Measurements from ENCODE around the gene PTPRG.

PTPRG gene

DNA sequence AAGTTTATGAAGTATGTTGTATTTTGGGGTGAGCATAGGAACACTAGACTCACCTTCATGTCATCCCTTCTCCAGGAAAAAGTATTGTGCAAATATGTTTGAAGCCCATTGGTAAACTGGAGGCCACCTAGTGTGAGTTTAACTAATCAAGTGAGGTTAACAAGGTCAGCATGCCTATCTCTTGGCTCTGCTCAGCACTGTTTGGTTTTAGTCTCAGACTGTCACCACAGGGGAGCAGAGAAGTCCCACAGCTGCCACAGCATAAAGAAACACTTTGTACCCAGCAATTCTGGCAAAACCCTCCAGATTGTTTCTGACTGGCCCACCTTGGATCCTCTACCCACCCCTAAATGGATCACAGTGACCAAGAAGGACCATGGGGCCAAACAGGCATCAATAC is 659.2 kb downstream of the PTPRG start:
- DNase-seq: no peak

DNA sequence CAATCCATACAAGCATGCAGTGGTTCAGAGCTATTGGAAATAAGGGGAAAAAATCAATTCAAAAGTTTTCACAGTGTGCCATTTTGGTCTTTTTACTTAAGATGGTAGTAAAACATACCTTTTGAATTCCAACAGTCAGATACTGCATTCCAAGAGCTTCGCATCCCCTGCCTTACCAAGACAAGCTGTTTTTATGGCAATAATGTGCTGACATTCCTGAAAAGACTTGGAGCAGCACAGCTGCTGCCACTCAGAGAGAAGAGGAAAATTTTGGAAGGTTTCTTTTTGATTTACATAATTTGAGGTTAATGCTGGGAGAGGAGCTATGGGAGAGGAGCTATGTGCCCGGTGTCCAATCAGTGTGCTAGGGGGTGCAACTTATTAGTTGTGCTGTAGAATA is 663.7 kb downstream of the PTPRG start:
- no peak for DNase-seq

DNA sequence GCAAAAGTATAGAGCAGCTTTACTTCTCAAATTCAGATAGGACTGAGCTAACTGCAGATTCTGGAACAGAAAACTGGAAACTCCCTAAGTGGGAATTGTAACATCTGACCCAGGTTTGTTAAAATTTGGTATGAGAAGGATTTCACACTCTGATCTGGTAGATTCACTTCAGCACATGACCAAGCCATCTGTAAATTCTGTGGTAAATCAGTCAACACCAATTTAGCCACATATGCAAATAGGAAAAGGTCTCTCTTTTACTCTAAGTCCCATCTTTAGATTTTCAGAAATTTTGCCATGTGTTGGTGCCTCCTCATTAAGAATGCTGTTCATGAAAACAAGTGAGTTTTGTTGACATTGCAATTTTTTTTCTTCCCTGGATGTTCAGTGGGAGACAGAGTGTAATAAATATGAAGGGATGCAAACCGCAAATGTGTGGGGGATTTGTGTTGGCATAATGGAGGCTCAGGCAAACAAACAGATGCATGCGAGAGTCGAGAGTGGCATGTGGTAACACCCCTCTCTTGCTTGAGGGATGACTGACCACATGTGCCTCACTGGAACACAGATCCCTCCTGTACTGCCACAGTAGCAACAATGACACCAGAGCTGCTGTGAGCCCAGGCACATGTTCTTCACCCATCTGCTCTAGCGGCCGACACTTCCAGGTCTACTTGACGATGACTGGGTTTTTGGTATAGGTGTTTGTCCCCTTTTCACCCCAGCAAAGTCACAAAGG is 665.4 kb downstream of the PTPRG start:
- DNase-seq: no peak

DNA sequence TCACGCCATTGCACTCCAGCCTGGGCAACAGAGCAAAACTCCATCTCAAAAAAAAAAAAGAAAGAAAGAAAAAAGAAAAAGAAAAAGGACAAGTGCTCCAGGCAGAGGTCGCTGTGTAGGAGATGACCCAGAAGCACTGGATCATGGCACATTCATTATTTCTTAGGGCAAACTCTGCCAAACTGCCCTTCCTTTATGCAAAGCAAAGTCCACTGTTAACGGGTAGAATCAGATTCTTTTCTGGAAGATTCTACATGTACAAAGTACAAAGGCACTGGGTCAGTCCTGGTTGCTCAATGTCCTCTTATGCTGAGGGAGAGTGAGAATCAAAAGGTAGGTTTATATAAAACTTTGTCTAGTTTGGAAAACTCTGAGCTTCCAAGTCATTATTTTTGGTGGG is 667.1 kb downstream of the PTPRG start:
- DNase-seq: no peak

DNA sequence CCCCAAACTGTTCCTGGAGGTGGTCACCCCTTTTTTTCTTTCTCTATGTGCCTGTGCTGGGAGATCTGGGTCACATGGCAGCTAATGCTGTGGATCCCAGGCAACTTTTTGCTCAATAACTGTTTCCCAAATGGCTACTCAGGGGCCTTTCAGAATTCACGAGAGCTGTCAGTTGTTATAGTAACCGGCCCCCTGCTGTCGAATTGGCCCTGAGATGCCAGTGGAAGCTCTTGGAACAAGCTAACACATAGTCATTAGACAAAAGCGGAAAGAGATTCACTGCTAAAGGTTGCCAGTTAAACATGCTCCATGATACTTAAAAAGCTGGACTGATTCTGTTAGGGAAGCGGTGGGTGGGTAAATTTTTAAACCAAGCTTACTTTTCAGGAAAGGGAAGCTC is 667.8 kb downstream of the PTPRG start:
- DNase-seq: no peak

DNA sequence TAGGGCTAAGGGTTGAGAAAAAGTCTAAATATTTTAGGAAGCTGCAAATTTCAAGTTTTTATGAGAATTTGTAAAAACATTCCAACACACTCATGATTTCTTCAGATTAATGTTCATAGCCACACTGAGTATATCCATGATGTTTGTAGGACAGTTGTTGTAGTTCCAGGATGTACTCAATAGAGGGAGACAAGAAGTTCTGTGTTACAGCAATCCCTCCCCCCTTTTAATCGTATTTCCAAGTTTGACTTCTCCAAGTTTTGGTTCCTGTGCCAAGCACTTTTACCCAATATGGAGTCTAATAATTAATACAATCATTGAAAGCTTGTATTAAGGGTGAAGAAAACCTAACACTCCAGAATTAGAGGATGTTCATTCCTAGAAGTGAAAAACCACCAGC is 668.5 kb downstream of the PTPRG start:
- no peak for DNase-seq

DNA sequence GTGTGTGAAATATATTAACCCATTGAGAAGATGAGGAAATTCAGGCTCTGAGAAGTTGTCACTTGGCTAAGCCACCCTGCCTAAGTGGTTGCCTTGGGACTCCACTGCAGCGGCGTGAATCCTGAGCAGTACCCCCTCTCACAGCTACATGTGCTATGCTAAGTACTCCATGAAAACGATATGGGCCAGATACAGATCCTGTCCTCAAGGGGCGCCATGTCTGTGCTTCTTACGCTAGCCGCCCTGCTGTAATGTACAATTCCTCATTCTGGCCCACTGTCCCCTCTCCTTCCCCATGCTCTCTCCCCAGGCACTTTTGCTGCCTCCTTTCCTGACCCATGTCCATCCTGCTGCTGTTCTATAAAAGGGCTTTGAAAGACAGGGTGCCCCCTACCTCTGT is 671.7 kb downstream of the PTPRG start:
- no peak for DNase-seq

DNA sequence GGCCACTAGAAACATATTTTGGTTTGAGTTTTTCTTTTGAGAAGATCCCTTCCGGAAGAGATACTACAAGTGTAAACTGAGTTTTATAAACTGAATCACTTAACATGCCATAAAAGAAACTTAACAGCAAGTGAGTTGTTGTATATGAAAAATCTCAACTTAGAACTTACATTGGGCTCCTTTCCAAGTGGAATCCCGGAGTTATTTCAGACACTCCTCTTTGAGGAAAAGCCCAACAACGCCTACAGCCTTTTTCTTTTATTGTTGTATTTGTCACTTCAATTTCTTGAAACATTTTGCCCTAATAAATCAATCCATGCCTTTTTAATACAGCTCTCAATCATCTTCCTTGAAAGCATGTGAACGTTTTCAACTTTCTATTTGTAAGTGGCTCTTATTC is 674.6 kb downstream of the PTPRG start:
- DNase-seq: no peak

DNA sequence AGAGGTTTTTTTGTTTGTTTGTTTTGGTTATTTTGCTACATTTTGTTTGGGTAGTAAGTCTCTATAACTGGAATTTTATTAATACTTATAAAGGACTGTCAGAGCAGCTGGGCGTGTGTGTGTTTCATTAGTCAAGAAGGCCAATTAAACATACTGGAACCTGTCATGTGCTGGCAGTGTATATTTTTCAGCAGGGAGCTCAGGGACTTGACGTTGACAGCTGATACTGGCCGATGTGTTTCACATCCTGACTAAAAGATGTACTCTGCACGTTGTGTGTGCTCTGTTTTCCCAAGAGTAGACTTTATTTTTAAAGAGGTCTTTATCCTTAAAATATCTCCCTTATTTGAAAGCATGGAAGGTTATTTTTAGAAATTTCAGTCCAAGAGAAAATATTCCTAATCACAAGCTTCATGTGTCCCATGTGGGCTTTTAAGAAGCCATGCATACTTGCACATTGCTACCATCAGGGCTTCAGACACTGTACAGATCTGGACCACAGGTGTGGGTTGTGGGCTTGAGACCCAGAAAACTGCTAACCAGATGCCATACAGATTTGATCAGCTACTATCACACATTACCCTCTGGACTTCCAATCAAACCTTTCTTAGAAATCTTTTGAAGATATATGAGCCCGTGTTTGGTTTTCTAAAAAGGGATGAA is 676.0 kb downstream of the PTPRG start:
- DNase-seq: no peak

DNA sequence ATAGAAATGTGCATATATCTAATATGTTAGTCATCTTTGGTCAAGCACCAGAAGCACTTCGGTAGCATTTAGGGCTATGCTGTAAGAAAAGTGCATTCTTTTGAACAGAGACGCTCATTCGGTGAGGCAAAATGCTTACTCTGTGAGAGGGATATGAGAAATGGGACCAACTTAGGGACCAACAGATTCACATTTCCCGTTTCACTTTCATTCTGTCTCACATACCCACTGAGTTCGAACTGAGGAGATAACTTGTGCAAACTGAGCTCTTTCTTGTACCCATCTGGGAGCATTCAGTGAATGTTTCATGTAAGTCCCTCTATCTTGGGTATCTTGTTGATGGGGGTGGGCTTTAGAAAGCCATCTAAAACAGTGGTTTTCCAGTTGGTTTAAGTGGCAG is 676.6 kb downstream of the PTPRG start:
- DNase-seq: no peak

DNA sequence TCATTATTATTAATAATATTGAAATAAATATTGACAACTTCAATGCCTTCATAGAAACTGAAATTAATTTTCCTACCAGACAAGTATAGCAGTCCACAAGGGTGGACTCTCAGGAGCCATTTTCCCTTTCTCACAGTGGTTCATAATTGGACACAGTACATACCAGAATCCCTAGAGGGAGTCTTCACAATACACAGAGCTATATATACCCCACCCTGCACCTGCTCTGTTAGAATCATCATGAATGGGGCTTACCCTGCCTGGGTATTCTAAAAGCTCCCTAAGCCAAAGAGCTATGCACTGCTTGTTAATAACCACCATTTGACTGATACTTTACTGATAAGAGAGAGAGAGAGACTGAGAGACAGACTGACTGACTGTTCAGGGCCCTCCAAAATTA is 677.1 kb downstream of the PTPRG start:
- DNase-seq: no peak

DNA sequence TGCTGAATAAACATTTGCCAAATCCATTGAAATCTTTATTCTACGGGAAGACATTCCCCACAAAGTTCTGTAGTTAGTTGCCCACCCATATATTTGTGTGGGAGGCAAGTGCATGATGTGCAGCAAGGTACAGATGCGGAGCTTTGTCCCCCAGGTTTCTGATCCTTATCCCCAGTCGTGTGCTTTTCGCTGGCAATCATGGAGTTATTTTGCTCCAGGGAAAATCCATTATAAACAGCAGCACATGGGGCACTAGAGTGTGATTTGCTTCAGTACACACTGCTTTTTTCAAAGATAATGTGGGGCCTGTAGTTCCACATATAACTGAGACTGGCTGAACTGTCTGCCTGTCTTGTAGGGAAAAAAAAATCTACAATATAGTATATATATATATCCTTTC is 679.9 kb downstream of the PTPRG start:
- no peak for DNase-seq

DNA sequence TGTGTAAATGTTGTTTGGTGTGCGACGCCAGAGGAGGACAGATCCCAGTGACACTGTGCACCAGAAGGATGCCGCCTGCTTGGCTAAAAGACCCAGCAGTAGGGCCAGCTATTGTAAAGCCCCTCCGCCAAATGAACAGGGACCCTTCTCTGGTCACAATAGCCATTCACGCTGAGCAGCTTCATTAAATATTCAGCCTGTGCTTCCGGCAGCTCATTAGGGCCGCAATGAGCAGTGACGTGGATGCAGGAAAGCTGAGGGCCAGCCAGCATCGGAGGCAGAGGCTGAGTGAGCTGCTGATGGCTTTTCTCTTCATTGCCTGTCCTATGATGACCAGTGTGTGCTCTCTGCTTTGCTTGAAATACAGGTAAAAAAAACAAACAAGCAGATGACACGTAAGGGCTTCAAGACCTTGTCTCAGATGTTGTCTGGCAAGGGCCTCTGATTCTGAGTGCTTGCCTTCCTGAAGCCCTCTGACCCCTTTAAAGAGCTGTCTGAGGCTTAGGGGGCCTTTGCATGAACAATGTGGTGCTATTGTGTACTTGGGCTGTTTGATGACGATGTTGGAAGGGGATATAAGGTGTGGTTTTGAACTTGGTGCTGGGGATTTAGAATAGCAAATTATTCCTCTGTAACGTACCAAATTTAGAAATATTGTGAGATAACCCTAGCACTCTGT is 681.6 kb downstream of the PTPRG start:
- no peak for DNase-seq

DNA sequence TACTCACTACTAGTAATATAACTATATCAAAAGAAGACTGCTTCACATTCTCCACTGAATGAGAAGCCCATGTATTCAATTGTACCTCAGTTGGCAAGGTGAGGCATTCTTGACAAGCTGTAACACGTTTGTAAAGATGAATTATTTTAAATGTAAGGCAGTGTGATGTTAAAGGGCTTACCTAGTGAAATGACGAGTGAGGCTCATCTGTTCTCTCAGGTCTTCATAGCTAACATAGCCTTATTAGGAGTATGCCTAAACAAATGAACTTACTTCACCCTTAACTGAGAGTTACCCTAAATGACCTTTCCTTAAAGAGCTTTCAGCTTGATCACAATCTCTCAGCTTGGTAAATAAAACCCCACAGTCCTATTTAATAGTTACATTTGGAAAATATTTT is 684.7 kb downstream of the PTPRG start:
- DNase-seq: no peak

DNA sequence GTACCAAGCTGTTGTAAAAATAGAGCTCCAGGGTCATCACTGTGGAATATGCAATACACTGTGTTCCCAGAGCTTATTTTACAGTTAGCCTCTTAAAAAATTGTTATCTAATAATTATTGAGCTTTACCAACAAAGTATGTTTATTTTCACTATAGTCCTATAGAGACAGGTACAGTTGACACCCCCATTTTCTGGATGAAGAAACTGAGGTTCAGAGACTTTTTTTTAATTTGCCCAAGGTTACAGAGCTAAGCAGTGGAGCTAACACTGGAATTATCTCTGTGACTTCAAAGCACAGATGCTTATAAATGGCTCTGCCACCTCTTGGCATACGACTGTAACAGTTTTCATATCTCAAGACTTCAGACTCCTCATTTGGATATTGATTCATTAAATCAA is 685.6 kb downstream of the PTPRG start:
- DNase-seq: no peak

DNA sequence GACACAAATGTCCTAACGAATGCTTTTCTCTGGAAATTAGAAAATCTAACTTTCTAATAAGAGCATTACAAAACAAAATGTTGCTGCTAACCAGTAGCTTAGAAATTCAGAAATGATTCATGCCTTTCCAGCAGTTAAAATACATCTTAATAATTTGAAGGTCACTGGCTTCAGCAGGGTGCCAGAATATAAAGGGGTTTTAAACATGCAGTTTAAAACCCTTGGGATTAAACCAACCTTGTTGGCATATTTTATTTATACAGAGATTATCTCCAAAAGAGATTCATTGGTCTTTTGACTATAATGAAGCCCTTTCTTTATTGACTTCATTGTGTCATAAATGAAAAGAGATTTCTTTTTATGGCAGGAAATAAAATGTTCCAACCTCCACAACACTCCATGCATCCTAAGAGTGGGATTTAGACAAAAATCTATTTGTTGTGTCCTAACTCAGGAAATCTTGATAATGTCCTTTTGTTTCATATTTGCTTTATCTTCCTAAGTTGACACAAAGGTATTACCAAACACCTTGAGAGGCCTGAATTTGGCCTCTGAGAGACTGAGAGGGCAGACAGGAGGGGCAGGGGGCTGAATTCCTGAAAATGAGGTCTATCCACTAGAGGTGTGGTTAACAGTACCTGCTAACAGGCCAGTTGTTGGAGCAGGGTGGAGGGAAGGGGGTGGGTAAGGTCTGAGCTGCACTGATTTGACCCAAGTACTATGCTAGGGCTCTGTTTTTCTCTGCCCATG is 687.5 kb downstream of the PTPRG start:
- DNase-seq: no peak

DNA sequence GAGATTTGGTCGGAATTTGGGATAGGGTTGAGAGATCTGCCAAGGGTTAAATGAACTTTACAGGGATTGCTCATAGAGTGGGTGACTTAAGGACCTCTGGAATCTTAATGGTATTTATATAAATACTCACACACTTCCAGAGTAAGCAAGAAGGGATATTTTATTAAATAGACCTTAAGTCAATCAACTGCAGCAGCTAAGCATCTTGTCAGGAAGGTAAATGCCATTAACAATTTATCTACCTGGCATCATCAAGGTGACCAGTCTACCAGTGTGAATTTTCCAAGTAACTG is 688.1 kb downstream of the PTPRG start:
- DNase-seq: no peak

DNA sequence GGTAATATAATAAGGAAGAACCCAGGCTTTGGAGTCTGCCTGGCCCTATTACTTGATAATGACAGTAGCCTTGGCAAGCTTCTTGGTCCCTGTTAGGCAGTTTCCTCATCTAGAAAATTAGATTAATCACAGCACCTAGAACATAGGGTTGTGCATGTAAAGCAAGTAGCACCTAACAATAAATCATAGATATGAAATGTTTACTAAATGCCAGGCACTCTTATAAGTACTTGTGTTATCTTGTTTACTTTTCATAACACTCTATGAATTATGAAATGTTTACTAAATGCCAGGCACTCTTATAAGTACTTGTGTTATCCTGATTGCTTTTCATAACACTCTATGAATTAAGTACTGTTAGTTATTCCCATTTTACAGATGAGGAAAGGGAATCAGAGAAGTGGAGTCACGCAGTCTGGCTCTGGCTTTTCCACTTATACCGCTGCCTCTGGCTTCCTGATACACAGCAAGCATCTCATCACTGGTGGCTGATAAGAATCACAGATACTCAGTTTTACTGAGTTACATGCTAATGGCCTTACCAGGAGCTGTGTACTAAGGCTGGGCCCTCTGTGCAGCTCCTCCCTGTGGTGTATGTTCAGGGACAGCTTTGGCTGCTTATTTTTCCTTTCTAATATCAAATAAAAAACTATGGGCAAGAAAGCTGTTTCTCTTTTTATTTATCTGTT is 688.6 kb downstream of the PTPRG start:
- no peak for DNase-seq

DNA sequence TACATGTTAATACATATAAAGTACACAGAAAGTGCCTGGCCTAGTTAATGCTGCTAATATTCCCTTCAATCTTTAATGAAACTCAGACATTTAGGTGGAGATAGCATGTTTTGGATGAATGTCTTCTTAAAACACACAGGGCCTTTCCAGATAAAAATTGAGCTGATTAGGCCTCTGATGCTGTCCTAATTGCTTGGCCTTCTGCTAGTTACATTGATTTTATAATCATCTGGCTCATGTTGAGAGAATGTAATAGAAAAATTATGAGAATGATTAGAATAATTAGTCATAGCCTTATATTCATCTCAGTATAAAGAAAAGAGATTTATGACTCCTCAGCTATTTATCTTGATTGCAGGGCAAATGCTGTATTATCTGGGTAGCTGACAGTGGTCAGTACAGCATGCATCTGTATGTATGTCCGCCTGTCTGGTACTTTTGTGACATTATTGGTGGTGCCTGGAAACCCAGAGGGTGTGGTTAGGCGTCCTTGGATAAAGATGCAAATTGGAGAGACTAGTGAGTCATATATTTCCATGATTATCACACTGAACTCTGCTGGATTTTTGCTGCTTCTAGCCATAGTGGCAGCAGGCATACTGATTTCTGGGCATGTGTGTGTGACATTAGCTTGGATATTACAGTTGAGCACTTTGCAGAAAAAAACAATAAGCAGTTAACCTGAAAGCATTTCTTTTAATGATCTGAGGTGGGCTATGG is 691.2 kb downstream of the PTPRG start:
- DNase-seq: no peak

DNA sequence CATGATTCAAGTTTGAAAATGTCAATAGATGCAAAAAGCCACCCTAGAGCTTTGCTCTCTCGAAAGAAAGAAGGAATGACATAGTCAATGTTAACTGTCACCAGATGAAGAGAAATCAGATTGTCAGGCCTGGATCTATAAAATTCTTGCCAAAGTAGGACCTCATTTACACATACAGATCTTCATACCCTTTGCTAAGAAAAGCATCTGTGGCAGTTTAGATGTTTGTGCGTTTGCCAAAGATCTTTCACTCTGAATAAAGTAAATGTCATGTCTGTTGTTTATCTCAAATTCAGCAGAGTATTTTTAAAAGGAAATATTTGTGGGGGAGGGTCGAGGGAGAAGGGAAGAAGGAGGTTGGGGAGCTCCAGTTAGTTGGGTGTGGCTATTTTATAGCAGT is 692.6 kb downstream of the PTPRG start:
- DNase-seq: no peak

DNA sequence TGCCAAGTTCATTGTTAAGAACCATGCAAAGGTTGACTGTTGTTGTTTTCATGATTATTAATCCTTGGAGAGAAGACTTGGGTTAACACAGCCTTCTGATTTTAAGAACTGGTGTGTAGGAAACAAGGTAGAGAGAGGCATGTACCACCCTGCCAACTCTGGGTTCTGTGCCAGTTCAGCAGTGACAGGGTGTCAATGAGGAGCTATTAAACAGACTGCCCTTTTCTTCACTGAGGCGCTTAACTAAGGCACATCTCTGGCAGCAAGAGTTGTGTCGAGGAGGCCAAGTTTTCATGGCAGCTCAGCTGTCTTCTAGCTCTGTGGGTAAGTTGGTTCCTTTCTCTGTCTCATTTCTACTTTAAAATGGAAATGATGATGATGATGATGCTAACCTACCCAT is 694.4 kb downstream of the PTPRG start:
- no peak for DNase-seq

DNA sequence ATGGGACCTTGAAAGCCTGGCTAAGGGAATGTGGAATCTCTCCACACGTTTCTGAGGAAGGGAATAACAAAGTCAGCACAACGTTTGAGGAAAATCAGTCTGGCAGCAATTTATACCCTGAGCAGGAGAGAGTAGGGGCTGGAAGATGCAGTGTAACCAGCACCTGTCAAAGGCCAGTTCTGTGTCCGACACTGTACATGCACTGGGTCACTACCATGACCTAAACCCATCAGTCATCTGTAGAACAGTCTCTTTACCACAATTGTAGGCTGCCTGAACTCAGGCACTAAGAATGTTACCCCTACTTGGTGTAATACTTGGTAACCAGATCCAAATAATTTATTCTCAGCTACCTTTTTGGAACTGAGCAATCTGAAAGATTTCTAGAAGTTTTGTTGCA is 698.6 kb downstream of the PTPRG start:
- DNase-seq: no peak

DNA sequence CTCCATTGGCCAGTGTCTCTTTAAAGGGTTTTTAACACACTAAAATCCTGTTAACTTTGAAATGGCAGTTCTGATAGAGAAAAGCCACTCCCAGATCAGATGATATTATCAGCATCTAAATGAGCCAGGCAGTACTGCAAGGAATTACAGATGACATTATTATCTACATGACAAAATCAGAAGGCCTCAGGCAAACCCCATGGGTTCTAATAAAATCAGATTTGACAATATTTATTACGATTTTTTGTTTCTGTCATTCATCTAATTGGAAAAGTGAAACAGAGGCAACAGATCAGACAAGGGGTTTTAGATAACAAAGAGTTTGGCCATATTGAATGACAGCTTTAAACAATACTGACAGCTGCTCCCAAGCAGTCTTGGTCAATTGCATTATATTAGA is 699.3 kb downstream of the PTPRG start:
- DNase-seq: no peak

Data from NCI-H187 treated with DMSO at 0.1 percent for 48 hours (cell line).